Measurements from ENCODE around the gene RXRG.

Gene RXRG

GRCh38 chr1:165416876-165417275 lies 28.1 kb downstream of the RXRG start:
- DNase-seq (ENCODE audit: insufficient read length, low spot score) (no peak), FAIRE-seq (peak; percentile 84)
- no peak for TF ChIP-seq CTCF (IDR thresholded peaks at IDR 0.05; ENCODE audit: insufficient read depth, missing control alignments)

GRCh38 chr1:165415068-165415467 lies 29.9 kb downstream of the RXRG start:
- no peak for FAIRE-seq
- no peak for DNase-seq (ENCODE audit: insufficient read length, low spot score)
- no peak for TF ChIP-seq CTCF (IDR thresholded peaks at IDR 0.05; ENCODE audit: insufficient read depth, missing control alignments)

GRCh38 chr1:165414620-165415019 lies 30.3 kb downstream of the RXRG start:
- DNase-seq (ENCODE audit: insufficient read length, low spot score) (no peak), FAIRE-seq (peak; percentile 66)
- no peak for TF ChIP-seq CTCF (IDR thresholded peaks at IDR 0.05; ENCODE audit: insufficient read depth, missing control alignments)

GRCh38 chr1:165411396-165411795 lies 33.5 kb downstream of the RXRG start:
- FAIRE-seq (no peak), DNase-seq (ENCODE audit: insufficient read length, low spot score) (no peak)
- TF ChIP-seq CTCF (IDR thresholded peaks at IDR 0.05; ENCODE audit: insufficient read depth, missing control alignments): no peak

GRCh38 chr1:165409657-165410358 lies 35.1 kb downstream of the RXRG start:
- TF ChIP-seq CTCF (IDR thresholded peaks at IDR 0.05; ENCODE audit: insufficient read depth, missing control alignments): no peak
- DNase-seq (ENCODE audit: insufficient read length, low spot score) (no peak), FAIRE-seq (peak; percentile 83)

- TF ChIP-seq CTCF (IDR thresholded peaks at IDR 0.05; ENCODE audit: insufficient read depth, missing control alignments): peak; percentile 55
- peak; percentile 90 for FAIRE-seq
- DNase-seq (ENCODE audit: insufficient read length, low spot score): no peak
Observed at GRCh38 chr1:165408518-165408917, 36.4 kb downstream of the RXRG start.

GRCh38 chr1:165407398-165407797 lies 37.5 kb downstream of the RXRG start:
- DNase-seq (ENCODE audit: insufficient read length, low spot score) (no peak), FAIRE-seq (no peak)
- no peak for TF ChIP-seq CTCF (IDR thresholded peaks at IDR 0.05; ENCODE audit: insufficient read depth, missing control alignments)

Measured in D721Med (cell line).